PC-9 (cell line): ENCODE data around the gene UTP11.

Experiments used
- EZH2 ChIP-seq: fragments of 200-600 bp; sonication (generic); IDR thresholded peaks from 2 replicates; pipeline ENCODE4 v1.8.0; 2017; ENCODE audit warnings: antibody characterized with exemption, low read depth
- TF ChIP-seq, protein P1 (sequence below): fragments of 200-600 bp; sonication (generic); conservative IDR thresholded peaks from 2 replicates; pipeline ENCODE4 v1.6.1; 2017; ENCODE audit warnings: mixed run types, antibody characterized with exemption, mild to moderate bottlenecking, moderate library complexity

DNA sequence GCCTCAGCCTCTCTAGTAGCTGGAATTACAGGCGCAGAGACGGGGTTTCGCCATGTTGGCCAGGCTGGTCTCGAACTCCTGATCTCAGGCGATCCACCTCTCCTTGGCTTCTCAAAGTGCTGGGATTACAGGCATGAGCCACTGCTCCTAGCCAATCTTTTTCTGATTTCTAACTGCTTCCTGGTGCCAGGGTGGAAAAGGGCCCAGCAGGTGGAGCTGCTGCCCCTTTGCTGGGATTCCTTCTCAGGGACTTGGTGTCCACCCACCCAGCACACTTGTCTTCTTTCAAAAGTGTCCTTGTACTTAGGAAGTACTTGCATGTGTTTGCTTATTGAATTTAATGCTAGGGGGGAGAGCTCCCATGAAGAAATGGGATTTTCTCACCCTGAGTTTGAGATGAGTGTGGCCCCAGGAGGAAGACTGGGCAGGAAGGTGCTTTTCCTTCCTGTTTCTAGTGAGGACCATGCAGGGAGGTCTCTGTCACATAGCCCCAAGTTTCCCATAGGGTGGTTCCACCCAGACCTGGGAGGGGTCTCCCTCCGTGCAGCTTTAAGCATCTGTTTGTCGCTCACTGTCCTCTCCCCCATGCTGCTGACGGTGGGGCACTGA, 14.2 kb downstream of the UTP11 start:
- TF ChIP-seq, protein P1, sequence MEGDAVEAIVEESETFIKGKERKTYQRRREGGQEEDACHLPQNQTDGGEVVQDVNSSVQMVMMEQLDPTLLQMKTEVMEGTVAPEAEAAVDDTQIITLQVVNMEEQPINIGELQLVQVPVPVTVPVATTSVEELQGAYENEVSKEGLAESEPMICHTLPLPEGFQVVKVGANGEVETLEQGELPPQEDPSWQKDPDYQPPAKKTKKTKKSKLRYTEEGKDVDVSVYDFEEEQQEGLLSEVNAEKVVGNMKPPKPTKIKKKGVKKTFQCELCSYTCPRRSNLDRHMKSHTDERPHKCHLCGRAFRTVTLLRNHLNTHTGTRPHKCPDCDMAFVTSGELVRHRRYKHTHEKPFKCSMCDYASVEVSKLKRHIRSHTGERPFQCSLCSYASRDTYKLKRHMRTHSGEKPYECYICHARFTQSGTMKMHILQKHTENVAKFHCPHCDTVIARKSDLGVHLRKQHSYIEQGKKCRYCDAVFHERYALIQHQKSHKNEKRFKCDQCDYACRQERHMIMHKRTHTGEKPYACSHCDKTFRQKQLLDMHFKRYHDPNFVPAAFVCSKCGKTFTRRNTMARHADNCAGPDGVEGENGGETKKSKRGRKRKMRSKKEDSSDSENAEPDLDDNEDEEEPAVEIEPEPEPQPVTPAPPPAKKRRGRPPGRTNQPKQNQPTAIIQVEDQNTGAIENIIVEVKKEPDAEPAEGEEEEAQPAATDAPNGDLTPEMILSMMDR: peak; percentile 91
- no peak for TF ChIP-seq EZH2
